ENCODE results near the gene PLEKHG1. TPM values are rescaled to one million over a fixed set of nuclear protein-coding genes. Genes with fewer than 3 reads are reported as not detected.

PLEKHG1 gene
- total RNA-seq, 1 donor from 2014 or later: 3.3 TPM

DNA sequence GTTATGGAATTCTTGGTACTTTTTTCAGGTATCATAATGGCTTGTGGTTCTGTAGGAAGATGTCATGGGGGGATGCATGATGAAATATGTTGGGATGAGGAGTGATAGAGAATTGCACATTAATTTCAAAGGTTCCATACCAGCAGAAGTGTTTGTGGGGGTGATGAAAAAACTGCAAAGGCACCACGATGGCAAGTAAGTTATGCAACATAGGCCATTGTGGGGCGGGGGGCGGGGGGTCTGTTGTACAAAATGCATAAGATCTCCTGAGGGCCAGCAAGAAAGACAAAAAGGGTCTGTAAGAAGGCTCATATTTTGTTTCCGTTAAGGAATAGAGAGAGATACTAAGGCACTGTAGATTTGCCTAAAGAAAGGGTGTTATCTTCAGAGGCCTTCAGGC, 26.2 kb downstream of the PLEKHG1 start:
- Mint-ChIP-seq H3K27me3 (ENCODE audit: unreplicated experiment) (peaks cover 10% of the 10 kb centered on the region), H3K9me3 (ENCODE audit: unreplicated experiment) (no peaks in the 10 kb centered on the region), H3K4me1 (ENCODE audit: unreplicated experiment) (peaks cover 4% of the 10 kb centered on the region), H3K36me3 (ENCODE audit: unreplicated experiment) (no peaks in the 10 kb centered on the region), H3K27ac (ENCODE audit: unreplicated experiment) (no peak overlapping the region), H3K4me3 (ENCODE audit: unreplicated experiment) (no peak overlapping the region)
- TF ChIP-seq, protein P1, sequence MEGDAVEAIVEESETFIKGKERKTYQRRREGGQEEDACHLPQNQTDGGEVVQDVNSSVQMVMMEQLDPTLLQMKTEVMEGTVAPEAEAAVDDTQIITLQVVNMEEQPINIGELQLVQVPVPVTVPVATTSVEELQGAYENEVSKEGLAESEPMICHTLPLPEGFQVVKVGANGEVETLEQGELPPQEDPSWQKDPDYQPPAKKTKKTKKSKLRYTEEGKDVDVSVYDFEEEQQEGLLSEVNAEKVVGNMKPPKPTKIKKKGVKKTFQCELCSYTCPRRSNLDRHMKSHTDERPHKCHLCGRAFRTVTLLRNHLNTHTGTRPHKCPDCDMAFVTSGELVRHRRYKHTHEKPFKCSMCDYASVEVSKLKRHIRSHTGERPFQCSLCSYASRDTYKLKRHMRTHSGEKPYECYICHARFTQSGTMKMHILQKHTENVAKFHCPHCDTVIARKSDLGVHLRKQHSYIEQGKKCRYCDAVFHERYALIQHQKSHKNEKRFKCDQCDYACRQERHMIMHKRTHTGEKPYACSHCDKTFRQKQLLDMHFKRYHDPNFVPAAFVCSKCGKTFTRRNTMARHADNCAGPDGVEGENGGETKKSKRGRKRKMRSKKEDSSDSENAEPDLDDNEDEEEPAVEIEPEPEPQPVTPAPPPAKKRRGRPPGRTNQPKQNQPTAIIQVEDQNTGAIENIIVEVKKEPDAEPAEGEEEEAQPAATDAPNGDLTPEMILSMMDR (IDR thresholded peaks at IDR 0.05): no peak
- DNase-seq (ENCODE audit: extremely low spot score, unreplicated experiment): no peak

GRCh38 chr6:150627154-150627553, 27.5 kb downstream of the PLEKHG1 start:
- peaks cover 12% of the 10 kb centered on the region for H3K27me3 Mint-ChIP-seq (ENCODE audit: unreplicated experiment)
- H3K36me3 Mint-ChIP-seq (ENCODE audit: unreplicated experiment): no peaks in the 10 kb centered on the region
- H3K9me3 Mint-ChIP-seq (ENCODE audit: unreplicated experiment): no peaks in the 10 kb centered on the region
- no peak overlapping the region for H3K27ac Mint-ChIP-seq (ENCODE audit: unreplicated experiment)
- H3K4me3 Mint-ChIP-seq (ENCODE audit: unreplicated experiment): no peak overlapping the region
- H3K4me1 Mint-ChIP-seq (ENCODE audit: unreplicated experiment): peaks cover 4% of the 10 kb centered on the region
- DNase-seq (ENCODE audit: extremely low spot score, unreplicated experiment): no peak
- TF ChIP-seq, protein P1 (IDR thresholded peaks at IDR 0.05): no peak

DNA sequence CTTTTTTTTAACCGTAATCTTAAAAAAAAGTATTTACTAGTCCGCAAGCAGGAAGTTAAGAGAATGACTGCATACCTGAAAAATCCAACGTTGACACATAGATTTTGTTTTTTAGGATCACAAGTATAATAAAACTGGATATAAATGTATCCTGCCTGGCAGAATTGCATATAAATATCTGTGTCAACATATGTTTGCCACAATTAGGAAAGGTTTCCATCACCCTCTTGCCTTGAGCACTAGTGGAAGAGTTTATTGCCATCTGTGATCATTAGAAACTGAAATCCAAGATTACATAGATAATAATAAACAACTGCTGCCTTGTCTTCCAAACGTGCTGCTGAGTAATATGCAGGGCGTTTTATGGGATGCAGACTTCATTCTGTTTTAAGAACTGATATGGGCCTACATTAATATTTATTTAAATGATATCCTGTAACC, 27.9 kb downstream of the PLEKHG1 start:
- no peak for DNase-seq (ENCODE audit: extremely low spot score, unreplicated experiment)
- no peak overlapping the region for H3K4me3 Mint-ChIP-seq (ENCODE audit: unreplicated experiment)
- peaks cover 12% of the 10 kb centered on the region for H3K27me3 Mint-ChIP-seq (ENCODE audit: unreplicated experiment)
- peaks cover 4% of the 10 kb centered on the region for H3K4me1 Mint-ChIP-seq (ENCODE audit: unreplicated experiment)
- no peaks in the 10 kb centered on the region for H3K9me3 Mint-ChIP-seq (ENCODE audit: unreplicated experiment)
- no peaks in the 10 kb centered on the region for H3K36me3 Mint-ChIP-seq (ENCODE audit: unreplicated experiment)
- TF ChIP-seq, protein P1 (IDR thresholded peaks at IDR 0.05): no peak
- no peak overlapping the region for H3K27ac Mint-ChIP-seq (ENCODE audit: unreplicated experiment)

GRCh38 chr6:150628908-150629307, 29.2 kb downstream of the PLEKHG1 start:
- Mint-ChIP-seq H3K4me3 (ENCODE audit: unreplicated experiment) (no peak overlapping the region), H3K27me3 (ENCODE audit: unreplicated experiment) (peaks cover 21% of the 10 kb centered on the region), H3K36me3 (ENCODE audit: unreplicated experiment) (no peaks in the 10 kb centered on the region), H3K9me3 (ENCODE audit: unreplicated experiment) (no peaks in the 10 kb centered on the region), H3K4me1 (ENCODE audit: unreplicated experiment) (peaks cover 4% of the 10 kb centered on the region), H3K27ac (ENCODE audit: unreplicated experiment) (no peak overlapping the region)
- DNase-seq (ENCODE audit: extremely low spot score, unreplicated experiment): no peak
- TF ChIP-seq, protein P1 (IDR thresholded peaks at IDR 0.05): no peak

GRCh38 chr6:150631283-150631983, 31.7 kb downstream of the PLEKHG1 start:
- no peak for DNase-seq (ENCODE audit: extremely low spot score, unreplicated experiment)
- no peaks in the 10 kb centered on the region for H3K36me3 Mint-ChIP-seq (ENCODE audit: unreplicated experiment)
- peaks cover 30% of the 10 kb centered on the region for H3K27me3 Mint-ChIP-seq (ENCODE audit: unreplicated experiment)
- H3K27ac Mint-ChIP-seq (ENCODE audit: unreplicated experiment): no peak overlapping the region
- H3K4me1 Mint-ChIP-seq (ENCODE audit: unreplicated experiment): peaks cover 8% of the 10 kb centered on the region
- H3K4me3 Mint-ChIP-seq (ENCODE audit: unreplicated experiment): no peak overlapping the region
- no peaks in the 10 kb centered on the region for H3K9me3 Mint-ChIP-seq (ENCODE audit: unreplicated experiment)
- TF ChIP-seq, protein P1 (IDR thresholded peaks at IDR 0.05): no peak
